Stomach (tissue), 9 donors: ENCODE data around the gene RAP1A. TPM values are rescaled to one million over a fixed set of nuclear protein-coding genes. Genes with fewer than 3 reads are reported as not detected.

ENCODE experiments used
- DNase-seq, 2 donors: peaks; one replicate each; pipeline versions ENCODE4 v3.0.0 to v3.0.0-alpha.2; 2013 to 2019
- H3K27ac ChIP-seq, 5 donors: fragments of 200-600 bp in 4 of 5; sonication (generic) in 4 of 5; one replicate each; pipeline ENCODE4 v1.5.1; 2013 to 2019; ENCODE audit warnings: mild to moderate bottlenecking in 1 of 5, moderate library complexity in 1 of 5
- H3K27me3 ChIP-seq, 3 donors: fragments of 200-600 bp; sonication (generic); one replicate each; pipeline ENCODE4 v1.5.1; 2017 to 2019; ENCODE audit warnings: mixed run types in 1 of 3
- H3K36me3 ChIP-seq, 4 donors: fragments of 200-600 bp; sonication (generic); 1 replicate in 3 of 4; 2 replicates in 1 of 4; pipeline ENCODE4 v1.5.1; 2016 to 2019
- H3K4me1 ChIP-seq, 4 donors: fragments of 200-600 bp; sonication (generic); one replicate each; pipeline ENCODE4 v1.5.1; 2016 to 2019
- H3K4me3 ChIP-seq, 4 donors: fragments of 200-600 bp; sonication (generic) in 3 of 4; one replicate each; pipeline ENCODE4 v1.5.1; 2016 to 2019; ENCODE audit warnings: mild to moderate bottlenecking in 1 of 4
- H3K9me3 ChIP-seq, 4 donors: fragments of 200-600 bp; sonication (generic); one replicate each; pipeline ENCODE4 v1.5.1; 2016 to 2019
- EP300 ChIP-seq: sonication (generic); formaldehyde crosslinking; IDR thresholded peaks from one replicate; pipeline ENCODE4 v1.6.1; 2017; ENCODE audit warnings: antibody characterized with exemption
- POLR2A ChIP-seq, 4 donors: fragments of 450-650 bp; IDR thresholded peaks; one replicate each; pipeline ENCODE4 v1.6.1; 2016; ENCODE audit warnings: antibody characterized with exemption in 4 of 4, control low read depth in 2 of 4, mild to moderate bottlenecking in 1 of 4, moderate library complexity in 1 of 4
- POLR2AphosphoS5 ChIP-seq, 3 donors: sonication (generic); formaldehyde crosslinking; IDR thresholded peaks; one replicate each; pipeline ENCODE4 v1.6.1; 2016; ENCODE audit warnings: antibody characterized with exemption in 3 of 3
- WGBS, 5 donors: extraction: QIAGEN DNeasy Blood & Tissue Kit in 3 of 5; methylation state at CpG; one replicate each; pipeline versions ENCODE4 v1.1.5 to v1.1.7; 2013 to 2018; 5-methylcytosine and 5-hydroxymethylcytosine counted together
- intact Hi-C: fragments of 100-400 bp; cut with DNase I; formaldehyde crosslinking; loops from one replicate; pipeline ENCODE4 v1.15.1; 2023; ENCODE audit warnings: low total_unique reads
- polyA plus RNA-seq, 3 donors: library from polyadenylated mRNA; stranded (reverse); fragments of 200-250 nt; gene quantifications; one replicate each; pipeline ENCODE4 v1.2.3, GENCODE V29; 2013
- total RNA-seq, 5 donors: library from RNA; depleted of rRNA; stranded (reverse); fragments of >200 nt; gene quantifications; one replicate each; pipeline versions ENCODE4 v1.1.0 to v1.2.3, GENCODE V29; 2014 to 2016
- TF ChIP-seq, protein P1 (sequence below), 7 experiments: fragments of 450-650 bp in 4 of 7; fragments of 200-600 bp in 3 of 7; sonication (generic) in 3 of 7; IDR thresholded peaks; one replicate each; pipeline ENCODE4 v1.5.1; 2016 to 2019; ENCODE audit warnings: antibody characterized with exemption in 7 of 7, control low read depth in 2 of 7, mild to moderate bottlenecking in 1 of 7
- donor health status: healthy with polysubstance abuse.
- donor health status: Bipolar disorder and iron deficiency.
- donor health status: healthy.

RAP1A gene
- total and polyA plus RNA-seq, 8 donors, result 20.9 to 175 (median 85.4) TPM

DNA sequence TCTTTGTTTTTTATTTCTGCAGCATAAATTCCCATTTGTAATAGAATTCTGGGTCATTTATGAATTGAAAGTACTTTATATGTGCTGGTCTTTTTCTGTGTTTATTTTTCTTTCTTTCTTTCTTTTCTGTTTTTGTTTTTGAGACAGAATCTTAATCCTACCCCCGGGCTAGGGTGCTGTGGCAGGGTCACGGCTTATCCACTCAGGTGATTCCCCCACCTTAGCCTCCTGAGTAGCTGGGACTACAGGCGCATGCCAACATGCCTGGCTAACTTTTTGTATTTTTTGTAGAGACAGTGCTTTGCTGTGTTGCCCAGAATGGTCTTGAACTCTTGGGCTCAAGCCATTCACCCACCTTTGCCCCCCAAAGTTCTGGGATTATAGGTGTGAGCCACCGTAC is 18.7 kb downstream of the RAP1A start:
- Histone ChIP-seq H3K4me3 (no peak overlapping the region), H3K27me3 (no peaks in the 10 kb centered on the region), H3K36me3 (peaks cover 0 to under 1% (median 0%) of the 10 kb centered on the region in 4 donors), H3K9me3 (no peaks in the 10 kb centered on the region), H3K27ac (peak overlapping the region in 1 of 5 donors; percentile 37), H3K4me1 (peaks cover 18 to 90% (median 54%) of the 10 kb centered on the region in 4 donors)
- TF ChIP-seq POLR2AphosphoS5 (IDR thresholded peaks at IDR 0.05), result no peak
- TF ChIP-seq EP300, result no peak
- TF ChIP-seq, protein P1, sequence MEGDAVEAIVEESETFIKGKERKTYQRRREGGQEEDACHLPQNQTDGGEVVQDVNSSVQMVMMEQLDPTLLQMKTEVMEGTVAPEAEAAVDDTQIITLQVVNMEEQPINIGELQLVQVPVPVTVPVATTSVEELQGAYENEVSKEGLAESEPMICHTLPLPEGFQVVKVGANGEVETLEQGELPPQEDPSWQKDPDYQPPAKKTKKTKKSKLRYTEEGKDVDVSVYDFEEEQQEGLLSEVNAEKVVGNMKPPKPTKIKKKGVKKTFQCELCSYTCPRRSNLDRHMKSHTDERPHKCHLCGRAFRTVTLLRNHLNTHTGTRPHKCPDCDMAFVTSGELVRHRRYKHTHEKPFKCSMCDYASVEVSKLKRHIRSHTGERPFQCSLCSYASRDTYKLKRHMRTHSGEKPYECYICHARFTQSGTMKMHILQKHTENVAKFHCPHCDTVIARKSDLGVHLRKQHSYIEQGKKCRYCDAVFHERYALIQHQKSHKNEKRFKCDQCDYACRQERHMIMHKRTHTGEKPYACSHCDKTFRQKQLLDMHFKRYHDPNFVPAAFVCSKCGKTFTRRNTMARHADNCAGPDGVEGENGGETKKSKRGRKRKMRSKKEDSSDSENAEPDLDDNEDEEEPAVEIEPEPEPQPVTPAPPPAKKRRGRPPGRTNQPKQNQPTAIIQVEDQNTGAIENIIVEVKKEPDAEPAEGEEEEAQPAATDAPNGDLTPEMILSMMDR (IDR thresholded peaks at IDR 0.05), result no peak
- no peak for TF ChIP-seq POLR2A (IDR thresholded peaks at IDR 0.05)
- no peak for DNase-seq
- WGBS, 5 donors, result 28 to 54% (median 47%) methylated on average over 4 of the region's 4 CpGs
- intact Hi-C loops, result no loop called here

DNA sequence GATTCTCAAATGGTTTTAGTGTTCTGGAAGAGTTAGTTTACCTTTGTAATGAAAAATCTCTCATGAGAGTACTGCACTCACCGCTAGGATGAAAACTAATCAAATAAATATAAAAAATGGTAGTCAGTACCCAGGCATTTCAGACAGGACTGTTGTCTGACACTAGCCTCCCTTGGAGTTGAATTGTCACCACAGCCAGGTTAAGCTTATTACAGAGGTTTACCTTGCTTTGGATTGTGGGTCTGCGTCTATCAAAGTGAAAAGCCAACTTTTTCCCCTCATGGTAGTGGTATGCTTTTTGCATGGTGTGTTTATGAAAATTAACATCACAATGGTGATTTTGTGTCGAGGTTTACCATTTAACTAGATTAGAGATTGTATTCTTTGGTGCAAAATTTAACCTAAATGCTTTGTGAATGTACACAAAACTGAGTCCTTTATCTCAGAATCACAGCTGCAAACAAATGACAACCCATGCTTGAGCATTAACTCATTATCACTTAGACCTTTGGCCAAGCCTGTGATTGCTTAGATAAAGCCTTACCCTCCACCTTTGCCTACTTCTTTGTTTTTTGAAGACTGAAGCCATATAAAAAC is 20.1 kb downstream of the RAP1A start:
- TF ChIP-seq, protein P1 (IDR thresholded peaks at IDR 0.05), result no peak
- TF ChIP-seq EP300 (no peak), POLR2AphosphoS5 (IDR thresholded peaks at IDR 0.05) (no peak), POLR2A (IDR thresholded peaks at IDR 0.05) (no peak)
- no peak overlapping the region for H3K27ac ChIP-seq
- 35 to 48% (median 47%) methylated on average over 3 of the region's 3 CpGs for WGBS, 5 donors
- H3K27me3 ChIP-seq, result no peaks in the 10 kb centered on the region
- H3K4me1 ChIP-seq, result peaks cover 18 to 86% (median 51%) of the 10 kb centered on the region in 4 donors
- no peak for DNase-seq
- intact Hi-C loops, result no loop called here
- no peaks in the 10 kb centered on the region for H3K9me3 ChIP-seq
- H3K36me3 ChIP-seq, result peaks cover 0 to 11% (median 0%) of the 10 kb centered on the region in 4 donors
- H3K4me3 ChIP-seq, result no peak overlapping the region

DNA sequence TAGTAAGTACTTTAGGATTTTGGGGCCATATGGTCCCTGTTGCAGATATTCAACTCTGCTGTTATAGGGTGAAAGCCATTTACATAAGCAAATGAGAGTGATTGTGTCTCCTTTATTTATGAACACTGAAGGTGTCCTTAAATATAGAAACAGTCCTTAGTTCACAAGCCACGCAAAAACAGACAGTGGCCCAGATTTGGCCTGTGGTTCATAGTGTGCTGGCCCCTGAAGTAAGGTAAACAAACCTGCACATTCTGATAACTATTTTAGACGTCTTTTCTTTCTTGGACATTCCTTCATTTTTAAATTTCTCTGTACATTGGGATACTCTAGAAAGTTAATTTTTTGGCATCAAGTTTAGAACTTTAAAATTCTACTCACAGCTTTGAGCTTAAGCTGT is 23.5 kb downstream of the RAP1A start:
- no peak overlapping the region for H3K27ac ChIP-seq
- H3K27me3 ChIP-seq, result no peaks in the 10 kb centered on the region
- H3K4me3 ChIP-seq, result no peak overlapping the region
- H3K36me3 ChIP-seq, result peaks cover 0 to 11% (median 0%) of the 10 kb centered on the region in 4 donors
- WGBS, 5 donors, result 34 to 73% (median 50%) methylated on average over 2 of the region's 2 CpGs
- H3K4me1 ChIP-seq, result peaks cover 18 to 84% (median 44%) of the 10 kb centered on the region in 4 donors
- no peaks in the 10 kb centered on the region for H3K9me3 ChIP-seq
- TF ChIP-seq, protein P1 (IDR thresholded peaks at IDR 0.05), result no peak
- no peak for TF ChIP-seq EP300
- intact Hi-C loops, result no loop called here
- DNase-seq, result no peak

DNA sequence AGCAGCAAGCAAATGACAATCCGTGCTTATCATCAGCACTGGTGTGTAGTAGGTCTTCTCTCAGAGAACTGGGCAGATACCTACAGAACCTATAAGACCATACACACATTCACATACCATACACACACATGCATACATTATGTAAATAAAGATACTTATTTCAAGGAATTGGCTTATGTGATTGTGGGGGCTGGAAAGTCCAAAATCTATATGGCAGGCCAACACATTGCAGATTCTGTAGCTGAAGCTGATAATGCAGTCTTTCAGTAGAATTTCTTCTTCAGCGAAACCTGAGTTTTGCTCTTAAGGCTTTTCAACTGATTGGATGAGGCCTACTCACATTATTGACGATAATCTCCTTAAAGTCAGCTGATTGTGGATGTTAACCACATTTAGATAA is 24.1 kb downstream of the RAP1A start:
- Histone ChIP-seq H3K36me3 (peaks cover 0 to 11% (median 2%) of the 10 kb centered on the region in 4 donors), H3K27me3 (no peaks in the 10 kb centered on the region), H3K27ac (no peak overlapping the region), H3K4me1 (peaks cover 14 to 82% (median 44%) of the 10 kb centered on the region in 4 donors), H3K4me3 (no peak overlapping the region), H3K9me3 (no peaks in the 10 kb centered on the region)
- WGBS, 5 donors, result 97 to 99% (median 99%) methylated on average over 3 of the region's 3 CpGs
- intact Hi-C loops, result no loop called here
- DNase-seq, result no peak
- TF ChIP-seq, protein P1 (IDR thresholded peaks at IDR 0.05), result no peak
- no peak for TF ChIP-seq EP300
- no peak for TF ChIP-seq POLR2AphosphoS5 (IDR thresholded peaks at IDR 0.05)
- no peak for TF ChIP-seq POLR2A (IDR thresholded peaks at IDR 0.05)
